Stimulated activated CD8-positive, alpha-beta memory T cell treated with anti-CD3 and anti-CD28 coated beads, Interleukin-12 subunit alpha, Interleukin-12 subunit beta, amount 100 ng/mL, for 4 hours (primary cell): ENCODE results near the gene C5.
"Not testable (repeated sequence)": the region's sequence is repeated elsewhere in the genome, so short reads cannot be mapped to it uniquely, and the experiment has no call there.

Experiments
- DNase-seq: peaks from one replicate; pipeline ENCODE4 v3.0.0-alpha.2; 2020; ENCODE audit warnings: low read depth

Gene C5

GRCh38 chr9:121048618-121049017, 1.5 kb downstream of the C5 start:
- no peak for DNase-seq

DNA sequence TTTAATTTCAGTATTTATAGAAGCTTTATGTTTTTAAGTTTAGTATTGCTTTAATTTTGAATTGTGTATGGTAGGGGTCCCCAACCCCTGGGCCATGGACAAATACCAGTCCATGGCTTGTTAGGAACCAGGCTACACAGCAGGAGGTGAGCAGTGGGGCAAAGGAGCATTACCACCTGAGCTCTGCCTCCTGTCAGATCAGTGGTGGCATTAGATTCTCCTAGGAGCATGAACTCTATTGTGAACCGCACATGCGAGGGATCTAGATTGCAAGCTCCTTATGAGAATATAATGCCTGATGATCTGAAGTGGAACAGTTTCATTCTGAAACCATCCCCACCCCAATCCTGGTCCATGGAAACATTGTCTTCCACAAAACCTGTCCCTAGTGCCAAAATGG, 1.9 kb downstream of the C5 start:
- DNase-seq, result no peak

DNA sequence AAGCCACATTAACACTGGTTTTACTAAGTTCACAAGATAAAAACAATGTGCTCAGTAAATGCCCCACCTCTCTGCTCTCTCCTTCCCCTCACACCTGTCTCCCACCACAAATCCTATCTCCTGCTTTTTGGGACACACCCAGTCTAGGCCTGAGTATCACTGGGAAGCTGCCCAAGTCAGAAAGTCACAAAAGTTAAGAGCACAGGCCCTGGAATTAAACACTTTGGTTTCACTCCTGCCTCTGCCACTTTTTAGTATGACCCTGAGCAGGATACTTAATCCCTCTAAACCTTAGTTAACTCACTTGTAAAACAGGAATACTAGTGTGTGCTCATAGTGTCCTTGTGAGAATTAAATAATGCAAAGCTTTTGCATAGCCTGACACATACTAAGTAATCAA, 11.3 kb downstream of the C5 start:
- DNase-seq, result no peak

DNA sequence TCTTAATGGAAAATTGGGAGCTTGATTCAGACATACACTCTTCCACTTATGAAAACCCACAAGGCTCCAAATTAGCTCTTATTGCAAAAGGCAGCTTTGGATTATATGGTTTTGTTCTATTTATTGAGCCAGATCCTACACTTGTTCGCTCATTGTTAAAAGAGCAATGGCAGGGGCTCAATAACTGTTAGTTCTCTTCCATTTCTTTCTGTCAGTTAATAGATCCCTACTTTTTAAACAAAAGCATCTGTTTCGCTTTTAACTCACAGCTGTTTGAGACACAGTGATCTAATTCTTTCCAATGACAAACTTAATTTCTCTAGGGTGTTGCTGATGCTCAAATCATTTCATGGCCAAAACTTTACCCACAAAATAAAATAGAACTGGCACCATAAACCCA, 11.7 kb downstream of the C5 start:
- DNase-seq, result no peak

- not testable (repeated sequence) for DNase-seq
Measured at GRCh38 chr9:121035717-121036116, 14.4 kb downstream of the C5 start.

DNA sequence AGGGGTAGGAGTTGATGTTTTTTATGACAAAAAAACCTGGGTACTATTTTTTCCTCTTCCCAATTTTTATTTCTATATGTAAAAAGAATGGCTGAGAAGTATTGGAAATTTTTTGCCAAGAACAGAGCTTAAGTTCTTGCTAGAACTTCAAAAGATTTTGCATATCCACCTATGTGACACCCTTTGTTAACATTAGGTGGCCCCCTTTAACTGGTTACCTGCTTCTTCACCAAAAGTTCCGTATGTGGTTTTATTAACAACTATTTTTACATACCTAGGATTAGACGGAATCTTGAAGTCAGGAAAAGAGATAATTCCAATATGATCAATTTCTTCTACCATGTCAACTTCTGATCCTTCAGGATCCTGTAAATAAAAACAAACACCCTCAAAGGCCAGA, 15.5 kb downstream of the C5 start:
- no peak for DNase-seq

DNA sequence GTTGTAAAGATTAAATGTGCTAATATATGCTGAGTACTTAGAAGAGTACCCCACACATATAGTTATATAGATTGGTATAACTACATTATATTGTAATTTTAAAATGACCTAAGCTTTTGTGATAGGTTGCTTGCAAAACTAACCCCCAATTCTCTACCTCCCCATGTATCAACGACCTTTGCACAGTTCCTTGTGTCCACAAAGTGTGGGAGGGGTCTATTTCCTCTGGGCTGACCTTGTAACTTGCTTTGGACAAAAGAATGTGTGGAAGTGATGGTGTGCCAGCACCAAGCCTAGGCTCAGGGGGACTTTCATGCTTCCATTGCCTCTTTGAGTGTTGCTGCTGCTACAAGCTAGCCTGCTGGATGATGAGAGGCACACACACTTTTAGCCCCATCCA, 20.6 kb downstream of the C5 start:
- DNase-seq, result no peak

- not testable (repeated sequence) for DNase-seq
Measured at GRCh38 chr9:121028285-121028684, 21.8 kb downstream of the C5 start.

DNA sequence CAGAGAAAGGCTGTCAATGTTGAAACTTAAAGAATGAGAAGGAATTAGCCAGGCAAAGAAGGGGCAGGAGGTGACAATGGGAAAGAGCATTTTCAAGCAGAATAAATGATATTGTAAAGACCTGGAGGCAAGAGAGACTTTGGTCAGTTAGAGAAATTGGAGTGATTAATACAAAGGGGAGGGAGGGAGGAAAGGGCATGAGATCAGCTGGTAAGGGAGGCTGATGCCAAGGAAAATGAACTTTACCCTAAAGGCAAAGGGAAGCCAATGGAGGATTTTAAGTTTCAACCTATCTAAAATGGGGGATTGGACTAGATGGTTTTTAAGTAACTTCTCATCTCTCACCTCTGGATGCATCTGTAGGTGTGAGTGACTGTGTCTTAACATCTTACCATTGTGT, 23.3 kb downstream of the C5 start:
- no peak for DNase-seq

DNA sequence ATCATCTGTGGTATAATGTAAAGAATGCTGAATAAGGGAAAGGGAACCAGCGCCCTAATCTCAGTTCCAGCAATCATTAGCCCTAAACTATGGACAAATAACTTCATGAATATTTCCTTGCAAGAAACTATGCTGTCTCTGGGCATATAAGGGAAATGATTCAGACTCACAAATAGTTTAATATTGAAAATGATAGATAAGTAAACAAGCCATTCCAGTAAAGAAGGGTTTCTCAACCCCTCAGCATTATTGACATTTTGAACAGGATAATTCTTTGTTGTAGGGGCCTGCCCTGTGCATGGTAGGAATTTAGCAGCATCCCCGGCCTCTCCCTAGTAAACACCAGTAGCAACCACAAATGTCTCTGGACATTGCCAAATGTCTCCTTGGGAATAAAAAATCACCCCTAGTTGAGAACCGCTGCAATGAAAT, 23.8 kb downstream of the C5 start:
- no peak for DNase-seq

GRCh38 chr9:121024237-121024636, 25.8 kb downstream of the C5 start:
- no peak for DNase-seq

- DNase-seq, result no peak
Measured at GRCh38 chr9:121023064-121023463, 27.0 kb downstream of the C5 start.

GRCh38 chr9:121021301-121021700, 28.8 kb downstream of the C5 start:
- no peak for DNase-seq

- DNase-seq, result no peak
Measured at GRCh38 chr9:121019273-121019672, 30.8 kb downstream of the C5 start.

GRCh38 chr9:121013911-121014310, 36.2 kb downstream of the C5 start:
- DNase-seq, result no peak

- no peak for DNase-seq
Measured at GRCh38 chr9:121009650-121010049, 40.4 kb downstream of the C5 start.

GRCh38 chr9:120999317-120999716, 50.8 kb downstream of the C5 start:
- DNase-seq, result no peak

GRCh38 chr9:120998111-120998510, 52.0 kb downstream of the C5 start:
- no peak for DNase-seq

DNA sequence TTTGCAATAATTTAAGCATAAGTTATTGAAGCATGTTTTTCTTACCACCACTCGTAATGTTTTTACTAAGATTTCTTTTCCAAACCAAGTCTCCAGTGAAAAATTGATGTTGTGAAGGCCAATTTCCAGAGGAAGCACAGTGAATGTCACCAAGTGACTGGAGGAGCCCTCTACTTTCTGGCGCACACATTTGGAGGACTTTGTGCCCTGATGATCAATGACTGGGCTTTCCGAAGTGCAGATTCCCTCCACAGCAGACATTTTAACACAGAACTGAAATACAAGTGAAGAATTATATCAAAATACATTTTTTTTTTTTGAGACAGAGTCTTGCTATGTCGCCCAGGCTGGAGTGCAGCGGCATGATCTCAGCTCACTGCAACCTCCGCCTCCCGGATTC, 52.6 kb downstream of the C5 start:
- no peak for DNase-seq

- no peak for DNase-seq
Measured at GRCh38 chr9:120996409-120996808, 53.7 kb downstream of the C5 start.

GRCh38 chr9:120989065-120989464, 61.0 kb downstream of the C5 start:
- no peak for DNase-seq

- DNase-seq, result no peak
Measured at GRCh38 chr9:120985819-120986222, 64.3 kb downstream of the C5 start.

DNA sequence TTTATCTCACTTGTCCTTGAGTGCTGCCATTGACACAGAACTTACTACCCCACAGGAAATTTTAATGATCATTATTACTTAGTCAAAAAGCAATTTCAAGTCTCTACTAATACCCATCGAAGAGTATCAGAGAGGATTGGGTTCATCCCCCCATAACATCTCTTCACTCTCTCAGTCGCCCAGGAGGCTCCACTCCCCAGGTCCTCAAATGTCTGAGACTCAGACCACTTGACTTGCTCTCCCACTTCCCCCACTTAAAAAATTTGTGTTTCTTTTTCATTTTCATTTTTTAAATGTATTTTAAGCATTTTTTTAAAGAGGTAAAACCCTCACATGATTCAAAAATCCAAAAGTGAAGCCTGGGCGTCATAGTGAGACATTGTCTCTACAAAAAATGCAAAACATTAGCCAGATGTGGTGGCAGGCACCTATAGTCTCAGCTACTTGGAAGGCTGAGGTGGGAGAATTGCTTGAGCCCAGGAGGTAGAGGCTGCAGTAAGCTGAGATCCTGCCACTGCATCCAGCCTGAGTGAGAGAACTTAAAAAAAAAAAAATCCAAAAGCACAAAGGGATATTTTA, 66.7 kb downstream of the C5 start:
- DNase-seq, result no peak

DNA sequence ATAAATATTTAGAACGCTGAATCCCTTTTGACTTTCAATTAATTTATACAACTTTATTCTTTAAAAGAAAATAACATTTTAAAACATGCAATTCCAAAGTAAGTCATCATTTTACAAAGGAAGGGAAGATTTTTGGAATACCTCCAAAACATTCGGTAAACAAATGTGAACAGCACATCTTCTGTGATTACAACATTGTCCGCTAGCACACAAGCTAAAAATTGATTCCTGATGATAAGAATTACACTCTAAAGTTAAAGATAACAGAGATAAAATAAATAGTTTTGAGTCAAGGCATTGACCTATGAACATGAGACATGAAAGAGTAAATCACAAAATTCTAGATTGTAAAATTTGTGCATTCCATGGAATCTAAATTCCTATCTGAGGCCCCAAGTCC, 67.2 kb downstream of the C5 start:
- no peak for DNase-seq

GRCh38 chr9:120980951-120981350, 69.1 kb downstream of the C5 start:
- DNase-seq, result no peak
